ENCODE results near the gene LIX1L.

Gene LIX1L

GRCh38 chr1:145957443-145958319, at the start of gene LIX1L:
LIX1L (minus strand) TSS chr1:145958017; CDS start chr1:145957927, 90 bp downstream.
- no peaks in the 10 kb centered on the region for H3K27me3 ChIP-seq (replicated peaks; ENCODE audit: control insufficient read depth, insufficient read depth, low read length)
- no peak for TF ChIP-seq CTCF (IDR thresholded peaks at IDR 0.05; ENCODE audit: insufficient read depth, low read length, poor library complexity, severe bottlenecking)
- H3K36me3 ChIP-seq (ENCODE audit: control insufficient read depth, insufficient read depth, low read length), result no peaks in the 10 kb centered on the region
- H3K4me3 ChIP-seq (replicated peaks; ENCODE audit: low read depth, low read length), result peak within 1 kb of the TSS; percentile 74
- DNase-seq (ENCODE audit: extremely low read depth, insufficient read length), result peak; percentile 90

- no peak for DNase-seq (ENCODE audit: extremely low read depth, insufficient read length)
- no peaks in the 10 kb centered on the region for H3K36me3 ChIP-seq (ENCODE audit: control insufficient read depth, insufficient read depth, low read length)
- no peaks in the 10 kb centered on the region for H3K27me3 ChIP-seq (replicated peaks; ENCODE audit: control insufficient read depth, insufficient read depth, low read length)
- H3K4me3 ChIP-seq (replicated peaks; ENCODE audit: low read depth, low read length), result no peak overlapping the region
- no peak for TF ChIP-seq CTCF (IDR thresholded peaks at IDR 0.05; ENCODE audit: insufficient read depth, low read length, poor library complexity, severe bottlenecking)
These were observed 43.9 kb upstream of the LIX1L start for GRCh38 chr1:146001709-146002108.

GRCh38 chr1:145999321-146000024, 41.7 kb upstream of the LIX1L start:
- TF ChIP-seq CTCF (IDR thresholded peaks at IDR 0.05; ENCODE audit: insufficient read depth, low read length, poor library complexity, severe bottlenecking), result no peak
- no peak overlapping the region for H3K4me3 ChIP-seq (replicated peaks; ENCODE audit: low read depth, low read length)
- no peaks in the 10 kb centered on the region for H3K27me3 ChIP-seq (replicated peaks; ENCODE audit: control insufficient read depth, insufficient read depth, low read length)
- H3K36me3 ChIP-seq (ENCODE audit: control insufficient read depth, insufficient read depth, low read length), result peaks cover 2% of the 10 kb centered on the region
- no peak for DNase-seq (ENCODE audit: extremely low read depth, insufficient read length)

- peaks cover 9% of the 10 kb centered on the region for H3K36me3 ChIP-seq (ENCODE audit: control insufficient read depth, insufficient read depth, low read length)
- no peak for TF ChIP-seq CTCF (IDR thresholded peaks at IDR 0.05; ENCODE audit: insufficient read depth, low read length, poor library complexity, severe bottlenecking)
- DNase-seq (ENCODE audit: extremely low read depth, insufficient read length), result no peak
- H3K27me3 ChIP-seq (replicated peaks; ENCODE audit: control insufficient read depth, insufficient read depth, low read length), result no peaks in the 10 kb centered on the region
- H3K4me3 ChIP-seq (replicated peaks; ENCODE audit: low read depth, low read length), result no peak overlapping the region; the same call in 1 of the 2 replicates
These were observed 39.9 kb upstream of the LIX1L start for GRCh38 chr1:145997718-145998023.

- peak; percentile 61 for DNase-seq (ENCODE audit: extremely low read depth, insufficient read length)
- peaks cover 9% of the 10 kb centered on the region for H3K36me3 ChIP-seq (ENCODE audit: control insufficient read depth, insufficient read depth, low read length)
- H3K4me3 ChIP-seq (replicated peaks; ENCODE audit: low read depth, low read length), result peak overlapping the region; percentile 68
- TF ChIP-seq CTCF (IDR thresholded peaks at IDR 0.05; ENCODE audit: insufficient read depth, low read length, poor library complexity, severe bottlenecking), result no peak
- no peaks in the 10 kb centered on the region for H3K27me3 ChIP-seq (replicated peaks; ENCODE audit: control insufficient read depth, insufficient read depth, low read length)
These were observed 39.4 kb upstream of the LIX1L start for GRCh38 chr1:145997016-145997717.
